Measurements from ENCODE around the gene STXBP3.

DNA sequence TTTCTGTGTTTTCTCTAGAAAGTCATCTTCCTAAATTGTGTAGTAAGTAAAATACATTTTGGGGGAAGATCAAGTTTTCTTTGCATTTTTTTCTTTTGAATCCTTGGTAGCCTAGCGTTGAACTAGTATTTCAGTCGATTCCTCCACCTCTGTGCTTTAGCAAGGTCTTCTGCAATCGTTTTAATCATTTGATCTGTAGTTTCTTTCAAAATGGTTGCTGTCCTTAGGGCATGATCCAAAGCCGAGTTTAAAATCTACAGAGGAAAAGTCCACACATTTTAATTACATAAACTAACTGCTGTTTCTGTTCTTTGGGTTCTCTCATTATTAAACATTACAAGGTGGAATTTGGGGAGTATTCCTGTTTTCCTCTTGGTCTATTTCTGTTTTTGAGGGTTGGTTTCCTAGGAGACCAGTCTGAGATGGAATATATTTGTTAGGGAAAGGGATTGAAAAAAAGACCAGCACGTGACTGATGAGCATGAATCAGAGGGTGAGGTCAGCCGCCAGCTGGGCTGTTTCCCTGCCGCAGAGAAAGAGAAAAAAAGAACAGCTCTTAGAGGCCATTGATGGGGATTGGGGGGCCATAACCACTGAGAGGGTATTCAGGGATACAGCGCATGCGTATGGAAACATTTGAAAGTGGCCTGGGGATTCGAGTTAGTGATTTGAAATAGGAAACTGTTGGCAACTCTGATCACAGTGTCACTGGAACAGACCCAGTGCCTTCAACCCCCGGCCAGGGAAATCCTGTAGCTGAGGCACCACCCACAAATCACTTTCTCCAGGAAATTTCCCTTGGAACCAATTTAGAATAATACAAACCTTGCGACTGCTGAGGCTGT lies 69.8 kb downstream of the STXBP3 start:
- TF ChIP-seq, protein P1, sequence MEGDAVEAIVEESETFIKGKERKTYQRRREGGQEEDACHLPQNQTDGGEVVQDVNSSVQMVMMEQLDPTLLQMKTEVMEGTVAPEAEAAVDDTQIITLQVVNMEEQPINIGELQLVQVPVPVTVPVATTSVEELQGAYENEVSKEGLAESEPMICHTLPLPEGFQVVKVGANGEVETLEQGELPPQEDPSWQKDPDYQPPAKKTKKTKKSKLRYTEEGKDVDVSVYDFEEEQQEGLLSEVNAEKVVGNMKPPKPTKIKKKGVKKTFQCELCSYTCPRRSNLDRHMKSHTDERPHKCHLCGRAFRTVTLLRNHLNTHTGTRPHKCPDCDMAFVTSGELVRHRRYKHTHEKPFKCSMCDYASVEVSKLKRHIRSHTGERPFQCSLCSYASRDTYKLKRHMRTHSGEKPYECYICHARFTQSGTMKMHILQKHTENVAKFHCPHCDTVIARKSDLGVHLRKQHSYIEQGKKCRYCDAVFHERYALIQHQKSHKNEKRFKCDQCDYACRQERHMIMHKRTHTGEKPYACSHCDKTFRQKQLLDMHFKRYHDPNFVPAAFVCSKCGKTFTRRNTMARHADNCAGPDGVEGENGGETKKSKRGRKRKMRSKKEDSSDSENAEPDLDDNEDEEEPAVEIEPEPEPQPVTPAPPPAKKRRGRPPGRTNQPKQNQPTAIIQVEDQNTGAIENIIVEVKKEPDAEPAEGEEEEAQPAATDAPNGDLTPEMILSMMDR (IDR thresholded peaks at IDR 0.05; ENCODE audit: low read depth, low read length): no peak
- TF ChIP-seq EZH2phosphoT487 (IDR thresholded peaks at IDR 0.05; ENCODE audit: low read depth): no peak

Measured in OCI-LY3 (cell line).